CD4-positive, CD25-positive, alpha-beta regulatory T cell (primary cell): ENCODE results near the gene SMIM13. TPM values are rescaled to one million over a fixed set of nuclear protein-coding genes. Genes with fewer than 3 reads are reported as not detected.

Source experiments
- ATAC-seq, 2 donors: fragments of 150-1000 bp; cut with Tn5 transposase; one replicate each; pipeline ENCODE4 v1.10.0; 2021; ENCODE audit warnings: low read depth in 2 of 2, moderate number of reproducible peaks in 2 of 2, moderate library complexity in 1 of 2
- DNase-seq, 3 donors: peaks; one replicate each; pipeline versions ENCODE4 v3.0.0 to v3.0.0-alpha.2; 2012 to 2022; ENCODE audit warnings: mixed read lengths in 1 of 3
- H3K27ac ChIP-seq: one replicate; pipeline ENCODE4 v1.7.0; 2013; ENCODE audit warnings: mild to moderate bottlenecking, low read length; ENCODE audit not compliant: insufficient read depth, poor library complexity, severe bottlenecking
- H3K27me3 ChIP-seq: one replicate; pipeline ENCODE4 v1.7.0; 2013; ENCODE audit warnings: low read length; ENCODE audit not compliant: control insufficient read depth, insufficient read depth
- H3K36me3 ChIP-seq: one replicate; pipeline ENCODE4 v1.7.0; 2013; ENCODE audit warnings: mild to moderate bottlenecking, low read length, moderate library complexity; ENCODE audit not compliant: control insufficient read depth, insufficient read depth
- H3K4me1 ChIP-seq: 2 replicates; pipeline ENCODE4 v1.7.0; 2013; ENCODE audit warnings: mild to moderate bottlenecking, low read length; ENCODE audit not compliant: insufficient read depth, control insufficient read depth, poor library complexity, severe bottlenecking
- H3K4me3 ChIP-seq: one replicate; pipeline ENCODE4 v1.7.0; 2013; ENCODE audit warnings: low read depth, mild to moderate bottlenecking, low read length, moderate library complexity
- H3K9me3 ChIP-seq, 2 experiments: 1 replicate in 1 of 2; 2 replicates in 1 of 2; pipeline ENCODE4 v1.7.0; 2013; ENCODE audit warnings: low read length in 2 of 2, mild to moderate bottlenecking in 1 of 2, moderate library complexity in 1 of 2; ENCODE audit not compliant: control insufficient read depth in 2 of 2
- H3K27ac Mint-ChIP-seq, 3 donors: one replicate each; pipeline ENCODE4 v1.8.0; 2020 to 2022; ENCODE audit warnings: mild to moderate bottlenecking in 3 of 3, mixed read lengths in 3 of 3, moderate library complexity in 2 of 3
- H3K27me3 Mint-ChIP-seq: one replicate; pipeline ENCODE4 v1.8.0; 2022; ENCODE audit warnings: mild to moderate bottlenecking, mixed read lengths
- H3K36me3 Mint-ChIP-seq: one replicate; pipeline ENCODE4 v1.8.0; 2020; ENCODE audit warnings: mixed read lengths
- H3K4me1 Mint-ChIP-seq, 4 donors: one replicate each; pipeline ENCODE4 v1.8.0; 2020 to 2022; ENCODE audit warnings: mixed read lengths in 4 of 4, mild to moderate bottlenecking in 1 of 4
- H3K4me3 Mint-ChIP-seq, 4 donors: one replicate each; pipeline ENCODE4 v1.8.0; 2020 to 2022; ENCODE audit warnings: mild to moderate bottlenecking in 4 of 4, mixed read lengths in 4 of 4, moderate library complexity in 3 of 4
- H3K9me3 Mint-ChIP-seq, 7 donors: one replicate each; pipeline ENCODE4 v1.8.0; 2020 to 2022; ENCODE audit warnings: mixed read lengths in 7 of 7, mild to moderate bottlenecking in 3 of 7, moderate library complexity in 2 of 7
- polyA plus RNA-seq, 4 donors: library from polyadenylated mRNA; unstranded; fragments of 300-500 nt; fragmentation: Illumina TruSeq; gene quantifications; one replicate each; pipeline ENCODE4 v1.2.3, GENCODE V29; 2021
- total RNA-seq: library from RNA; stranded (reverse); gene quantifications from one replicate; pipeline ENCODE4 v1.2.3, GENCODE V29; 2022

The SMIM13 gene
- total and polyA plus RNA-seq, 5 donors from 2014 or later: 1.4 to 9.7 (median 3.1) TPM

DNA sequence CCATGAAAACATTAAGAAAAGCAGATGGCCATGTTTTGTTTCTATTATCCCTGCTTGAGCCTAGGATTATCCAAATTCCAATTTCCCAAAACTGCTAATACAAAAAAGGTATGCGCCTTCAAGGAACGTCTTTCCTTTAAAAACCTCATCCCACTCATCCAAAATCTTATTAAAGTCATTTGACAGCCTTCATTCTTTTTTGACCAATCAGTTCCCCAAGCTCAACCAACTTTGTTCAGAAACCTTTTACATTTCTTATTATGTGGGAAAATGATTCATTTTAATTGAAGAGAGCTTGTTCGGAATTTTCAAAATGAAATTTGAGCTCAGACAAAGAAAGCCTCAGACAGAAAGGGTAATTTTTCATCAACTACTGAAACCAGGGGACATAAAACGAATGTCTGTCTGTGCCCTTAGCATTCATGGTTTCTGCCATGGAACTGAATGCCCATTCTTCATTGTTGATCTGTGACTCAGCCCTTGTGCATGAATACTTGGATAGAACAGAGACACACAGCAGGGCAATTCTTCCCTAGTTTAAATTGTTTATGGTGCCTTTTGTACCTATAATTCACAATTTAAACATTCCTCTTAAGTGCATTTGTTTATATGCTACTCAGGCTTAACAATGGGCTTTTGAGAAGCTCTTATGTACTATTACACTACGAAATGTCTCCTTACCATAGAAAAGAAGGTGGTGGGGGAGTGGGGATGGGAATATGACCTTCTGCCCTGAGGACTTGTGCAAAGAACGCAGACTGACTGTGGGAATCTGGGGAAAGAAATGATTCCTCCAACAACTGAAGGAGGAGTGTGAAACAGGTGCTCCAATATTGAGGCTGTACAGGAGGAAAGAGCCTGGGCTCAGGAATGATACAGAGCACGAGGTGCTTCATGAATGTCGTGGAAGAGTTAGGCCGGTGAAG, 67.7 kb downstream of the SMIM13 start:
- peaks cover 0 to 12% (median 10%) of the 10 kb centered on the region in 4 donors for H3K4me1 Mint-ChIP-seq
- ATAC-seq: no peak
- peaks cover 0 to 2% (median 0%) of the 10 kb centered on the region in 7 donors for H3K9me3 Mint-ChIP-seq

DNA sequence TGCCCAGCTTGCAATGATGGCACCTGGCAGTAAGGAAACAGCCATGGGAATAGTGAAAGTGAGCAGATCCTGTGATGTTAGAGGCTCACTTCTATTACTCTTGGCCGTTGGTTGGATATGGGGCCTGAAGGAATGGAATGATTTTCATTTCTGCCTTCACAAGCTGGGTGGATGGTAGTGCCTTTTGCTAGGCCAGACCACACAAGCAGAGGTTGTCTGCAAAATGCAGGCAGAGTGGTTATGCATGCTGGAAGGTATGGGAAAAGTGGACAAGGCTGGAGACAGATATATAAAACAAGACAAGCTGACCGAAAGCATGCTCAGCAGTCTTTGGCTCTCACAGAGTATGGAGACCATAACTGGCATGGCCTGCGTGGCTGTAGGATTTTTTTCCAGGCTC, 68.6 kb downstream of the SMIM13 start:
- ATAC-seq (no peak), DNase-seq (no peak)
- Mint-ChIP-seq H3K9me3 (no peaks in the 10 kb centered on the region), H3K27ac (no peak overlapping the region), H3K27me3 (no peaks in the 10 kb centered on the region), H3K36me3 (no peaks in the 10 kb centered on the region), H3K4me1 (peaks cover 0 to 12% (median 10%) of the 10 kb centered on the region in 4 donors), H3K4me3 (no peak overlapping the region)
- H3K27me3 ChIP-seq: no peaks in the 10 kb centered on the region
- H3K4me1 ChIP-seq: peaks cover 5% of the 10 kb centered on the region
- no peak overlapping the region for H3K4me3 ChIP-seq
- no peaks in the 10 kb centered on the region for H3K36me3 ChIP-seq
- no peaks in the 10 kb centered on the region for H3K9me3 ChIP-seq
- H3K27ac ChIP-seq: no peak overlapping the region

More for the DNA sequence above, 67.7 kb downstream of the SMIM13 start:
- Histone ChIP-seq H3K9me3 (no peaks in the 10 kb centered on the region), H3K27me3 (no peaks in the 10 kb centered on the region), H3K27ac (no peak overlapping the region), H3K36me3 (no peaks in the 10 kb centered on the region), H3K4me3 (no peak overlapping the region), H3K4me1 (peaks cover 5% of the 10 kb centered on the region)
- no peak overlapping the region for H3K27ac Mint-ChIP-seq
- DNase-seq: no peak
- H3K27me3 Mint-ChIP-seq: no peaks in the 10 kb centered on the region
- no peak overlapping the region for H3K4me3 Mint-ChIP-seq
- no peaks in the 10 kb centered on the region for H3K36me3 Mint-ChIP-seq

GRCh38 chr6:11163932-11164331, 70.3 kb downstream of the SMIM13 start:
- Histone ChIP-seq H3K9me3 (no peaks in the 10 kb centered on the region), H3K36me3 (no peaks in the 10 kb centered on the region), H3K27ac (no peak overlapping the region), H3K27me3 (no peaks in the 10 kb centered on the region), H3K4me3 (no peak overlapping the region), H3K4me1 (peaks cover 5% of the 10 kb centered on the region)
- no peak for ATAC-seq
- Mint-ChIP-seq H3K4me1 (peaks cover 0 to 12% (median 10%) of the 10 kb centered on the region in 4 donors), H3K27ac (no peak overlapping the region), H3K27me3 (no peaks in the 10 kb centered on the region), H3K4me3 (no peak overlapping the region), H3K36me3 (no peaks in the 10 kb centered on the region), H3K9me3 (no peaks in the 10 kb centered on the region)
- DNase-seq: no peak

DNA sequence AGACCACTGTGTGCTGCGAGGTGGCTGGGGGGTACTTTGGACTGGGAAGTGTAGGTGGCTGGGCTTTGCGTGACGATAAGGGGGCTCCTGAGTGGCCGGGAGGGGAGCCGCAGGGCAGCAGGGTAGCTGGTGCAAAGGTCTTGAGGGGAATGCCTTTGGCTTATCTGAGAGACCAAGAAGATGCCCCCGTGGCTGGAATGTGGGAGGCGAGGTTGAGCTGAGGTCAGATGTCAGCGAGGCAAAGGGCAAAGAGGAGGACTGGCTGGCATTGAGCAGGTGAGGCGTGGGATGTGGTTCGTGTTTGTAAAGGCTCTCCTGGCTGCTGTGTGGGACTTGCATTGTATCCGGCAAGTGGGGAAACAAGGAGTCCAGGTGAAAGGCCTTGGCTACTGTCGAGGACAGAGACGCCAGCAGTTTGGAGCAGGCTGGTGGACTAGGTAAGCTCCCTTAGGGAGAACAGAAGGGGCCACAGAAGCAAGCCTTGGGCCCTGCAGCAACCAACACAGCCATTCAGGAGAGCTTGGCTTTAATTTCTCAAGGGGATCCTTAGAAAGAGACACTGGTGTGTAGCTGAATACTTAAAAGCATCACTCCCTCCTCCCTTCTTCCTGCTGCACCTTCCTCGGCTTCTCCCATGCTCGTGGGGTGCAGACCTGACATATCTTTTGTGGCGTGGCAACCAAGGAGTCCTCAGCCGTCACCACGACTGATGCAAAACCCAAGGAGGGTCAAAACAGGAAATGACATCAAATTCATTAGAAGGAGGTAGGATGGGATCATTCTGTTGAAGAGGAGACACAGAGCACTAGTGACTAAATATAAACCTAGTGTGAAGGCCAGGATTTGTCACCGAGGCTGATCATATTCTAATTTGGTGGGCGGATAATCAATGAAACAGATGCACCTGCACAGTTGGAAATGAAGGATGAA, 71.3 kb downstream of the SMIM13 start:
- H3K4me1 ChIP-seq: peaks cover 5% of the 10 kb centered on the region
- no peak overlapping the region for H3K4me3 ChIP-seq
- Mint-ChIP-seq H3K9me3 (no peaks in the 10 kb centered on the region), H3K27me3 (no peaks in the 10 kb centered on the region), H3K27ac (peak overlapping the region in 1 of 3 donors; percentile 83), H3K36me3 (no peaks in the 10 kb centered on the region), H3K4me1 (peaks cover 0 to 12% (median 10%) of the 10 kb centered on the region in 4 donors), H3K4me3 (no peak overlapping the region)
- DNase-seq (peak in 1 of 3 donors; percentile 54), ATAC-seq (no peak)
- no peaks in the 10 kb centered on the region for H3K36me3 ChIP-seq
- H3K27me3 ChIP-seq: no peaks in the 10 kb centered on the region
- no peak overlapping the region for H3K27ac ChIP-seq
- H3K9me3 ChIP-seq: no peaks in the 10 kb centered on the region

DNA sequence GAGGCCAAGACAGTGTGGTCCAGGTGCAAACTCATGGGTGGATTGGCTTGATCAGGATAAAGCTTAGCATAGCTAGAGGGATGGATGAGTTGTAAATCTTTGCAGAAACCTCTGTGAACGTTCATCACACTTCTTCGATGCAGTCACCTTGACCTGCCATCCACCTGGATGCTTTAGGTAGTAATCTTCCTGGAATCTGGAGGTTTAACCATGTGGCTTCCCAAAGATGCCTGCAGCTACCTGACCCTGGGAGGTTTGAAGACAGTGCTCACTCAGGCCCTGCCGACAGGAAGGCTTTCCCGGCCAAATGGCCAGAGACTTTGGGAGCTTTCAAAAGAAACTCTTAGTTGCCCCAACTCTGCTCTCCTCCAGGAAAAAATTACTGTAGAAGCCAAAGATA, 73.3 kb downstream of the SMIM13 start:
- H3K4me3 ChIP-seq: no peak overlapping the region
- H3K9me3 ChIP-seq: no peaks in the 10 kb centered on the region
- H3K27me3 Mint-ChIP-seq: no peaks in the 10 kb centered on the region
- H3K27ac ChIP-seq: no peak overlapping the region
- H3K27ac Mint-ChIP-seq: no peak overlapping the region
- no peaks in the 10 kb centered on the region for H3K36me3 ChIP-seq
- no peaks in the 10 kb centered on the region for H3K36me3 Mint-ChIP-seq
- H3K4me1 ChIP-seq: peaks cover 5% of the 10 kb centered on the region
- DNase-seq (no peak), ATAC-seq (no peak)
- no peaks in the 10 kb centered on the region for H3K27me3 ChIP-seq
- H3K9me3 Mint-ChIP-seq: no peaks in the 10 kb centered on the region
- no peak overlapping the region for H3K4me3 Mint-ChIP-seq
- H3K4me1 Mint-ChIP-seq: peaks cover 0 to 14% (median 10%) of the 10 kb centered on the region in 4 donors

- H3K9me3 Mint-ChIP-seq: no peaks in the 10 kb centered on the region
- no peak overlapping the region for H3K4me3 ChIP-seq
- H3K27me3 Mint-ChIP-seq: no peaks in the 10 kb centered on the region
- peaks cover 13% of the 10 kb centered on the region for H3K4me1 ChIP-seq
- H3K9me3 ChIP-seq: no peaks in the 10 kb centered on the region
- H3K27ac ChIP-seq: no peak overlapping the region
- DNase-seq (no peak), ATAC-seq (no peak)
- no peak overlapping the region for H3K4me3 Mint-ChIP-seq
- H3K36me3 Mint-ChIP-seq: no peaks in the 10 kb centered on the region
- H3K27me3 ChIP-seq: no peaks in the 10 kb centered on the region
- H3K4me1 Mint-ChIP-seq: peaks cover 0 to 23% (median 19%) of the 10 kb centered on the region in 4 donors
- H3K27ac Mint-ChIP-seq: no peak overlapping the region
- H3K36me3 ChIP-seq: no peaks in the 10 kb centered on the region
These were observed 74.5 kb downstream of the SMIM13 start for GRCh38 chr6:11168091-11168635.

GRCh38 chr6:11171952-11172351, 78.3 kb downstream of the SMIM13 start:
- H3K27ac Mint-ChIP-seq: no peak overlapping the region
- H3K9me3 Mint-ChIP-seq: no peaks in the 10 kb centered on the region
- no peaks in the 10 kb centered on the region for H3K9me3 ChIP-seq
- H3K36me3 ChIP-seq: no peaks in the 10 kb centered on the region
- DNase-seq (no peak), ATAC-seq (no peak)
- H3K27me3 ChIP-seq: no peaks in the 10 kb centered on the region
- no peak overlapping the region for H3K4me3 ChIP-seq
- H3K27me3 Mint-ChIP-seq: no peaks in the 10 kb centered on the region
- H3K4me1 ChIP-seq: peaks cover 9% of the 10 kb centered on the region
- H3K4me3 Mint-ChIP-seq: no peak overlapping the region
- no peak overlapping the region for H3K27ac ChIP-seq
- H3K4me1 Mint-ChIP-seq: peaks cover 0 to 16% (median 9%) of the 10 kb centered on the region in 4 donors
- H3K36me3 Mint-ChIP-seq: no peaks in the 10 kb centered on the region
